Testis (tissue), 2 donors: ENCODE measurements around the gene CFD.

ENCODE experiments used
- POLR2A ChIP-seq: fragments of 450-650 bp; IDR thresholded peaks from one replicate; pipeline ENCODE4 v1.6.1; 2017; ENCODE audit warnings: antibody characterized with exemption, mild to moderate bottlenecking, moderate library complexity
- TF ChIP-seq, protein P1 (sequence below), 3 experiments: fragments of 450-650 bp in 2 of 3; fragments of 200-600 bp in 1 of 3; sonication (generic) in 1 of 3; IDR thresholded peaks; one replicate each; pipeline ENCODE4 v1.5.1; 2016 to 2019; ENCODE audit warnings: antibody characterized with exemption in 3 of 3, mild to moderate bottlenecking in 2 of 3, moderate library complexity in 1 of 3

DNA sequence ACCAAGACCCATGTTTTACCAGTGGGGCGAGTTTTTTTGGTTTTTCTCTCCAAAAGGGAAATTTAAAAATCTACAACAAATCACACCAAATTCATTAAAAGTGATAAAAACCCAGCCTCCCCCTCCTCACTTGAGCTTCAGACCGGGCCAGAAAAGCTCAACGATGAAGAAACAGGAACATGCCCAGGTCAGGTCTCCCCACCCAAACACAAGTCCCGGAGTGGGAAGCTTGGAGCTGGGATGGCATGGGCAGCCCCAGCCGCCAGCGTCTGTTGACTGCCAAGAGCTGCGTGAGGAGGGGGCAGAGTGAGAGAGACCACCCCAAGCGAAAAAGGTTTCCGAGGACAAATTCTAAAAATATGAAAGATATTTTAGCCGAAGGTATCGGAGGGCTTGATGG is 37.5 kb downstream of the CFD start:
- TF ChIP-seq, protein P1, sequence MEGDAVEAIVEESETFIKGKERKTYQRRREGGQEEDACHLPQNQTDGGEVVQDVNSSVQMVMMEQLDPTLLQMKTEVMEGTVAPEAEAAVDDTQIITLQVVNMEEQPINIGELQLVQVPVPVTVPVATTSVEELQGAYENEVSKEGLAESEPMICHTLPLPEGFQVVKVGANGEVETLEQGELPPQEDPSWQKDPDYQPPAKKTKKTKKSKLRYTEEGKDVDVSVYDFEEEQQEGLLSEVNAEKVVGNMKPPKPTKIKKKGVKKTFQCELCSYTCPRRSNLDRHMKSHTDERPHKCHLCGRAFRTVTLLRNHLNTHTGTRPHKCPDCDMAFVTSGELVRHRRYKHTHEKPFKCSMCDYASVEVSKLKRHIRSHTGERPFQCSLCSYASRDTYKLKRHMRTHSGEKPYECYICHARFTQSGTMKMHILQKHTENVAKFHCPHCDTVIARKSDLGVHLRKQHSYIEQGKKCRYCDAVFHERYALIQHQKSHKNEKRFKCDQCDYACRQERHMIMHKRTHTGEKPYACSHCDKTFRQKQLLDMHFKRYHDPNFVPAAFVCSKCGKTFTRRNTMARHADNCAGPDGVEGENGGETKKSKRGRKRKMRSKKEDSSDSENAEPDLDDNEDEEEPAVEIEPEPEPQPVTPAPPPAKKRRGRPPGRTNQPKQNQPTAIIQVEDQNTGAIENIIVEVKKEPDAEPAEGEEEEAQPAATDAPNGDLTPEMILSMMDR (IDR thresholded peaks at IDR 0.05) = no peak
- no peak for TF ChIP-seq POLR2A
